Uterus (tissue), 2 donors: ENCODE data around the gene PDE10A.

Experiments
- CTCF ChIP-seq, 4 experiments: fragments of 200-600 bp in 2 of 4; fragments of 450-650 bp in 2 of 4; sonication (generic) in 2 of 4; IDR thresholded peaks; one replicate each; pipeline ENCODE4 v1.5.1; 2016 to 2019; ENCODE audit warnings: antibody characterized with exemption in 4 of 4, mild to moderate bottlenecking in 2 of 4, moderate library complexity in 1 of 4
- POLR2A ChIP-seq, 2 donors: fragments of 450-650 bp; IDR thresholded peaks; one replicate each; pipeline ENCODE4 v1.6.1; 2016; ENCODE audit warnings: antibody characterized with exemption in 2 of 2, mild to moderate bottlenecking in 1 of 2, moderate library complexity in 1 of 2

- TF ChIP-seq POLR2A (IDR thresholded peaks at IDR 0.05) (no peak), CTCF (IDR thresholded peaks at IDR 0.05) (no peak)
Measured at GRCh38 chr6:165321150-165321549, 341.9 kb downstream of the PDE10A start.
